ENCODE data around the gene VTCN1.
"Not testable (repeated sequence)": the region's sequence is repeated elsewhere in the genome, so short reads cannot be mapped to it uniquely, and the experiment has no call there.

VTCN1 gene

GRCh38 chr1:117121589-117122329 is 89.0 kb downstream of the VTCN1 start, which contains the start of gene TRIM45:
Gene TRIM45, minus strand, starts transcription at chr1:117121749. Its CDS starts 548 bp downstream, at chr1:117121201.
- DNase-seq: peak; percentile 91

- DNase-seq: no peak
Measured at GRCh38 chr1:117120774-117121588, 89.7 kb downstream of the VTCN1 start.

- DNase-seq: not testable (repeated sequence)
Measured at GRCh38 chr1:117119144-117119543, 91.6 kb downstream of the VTCN1 start.

DNA sequence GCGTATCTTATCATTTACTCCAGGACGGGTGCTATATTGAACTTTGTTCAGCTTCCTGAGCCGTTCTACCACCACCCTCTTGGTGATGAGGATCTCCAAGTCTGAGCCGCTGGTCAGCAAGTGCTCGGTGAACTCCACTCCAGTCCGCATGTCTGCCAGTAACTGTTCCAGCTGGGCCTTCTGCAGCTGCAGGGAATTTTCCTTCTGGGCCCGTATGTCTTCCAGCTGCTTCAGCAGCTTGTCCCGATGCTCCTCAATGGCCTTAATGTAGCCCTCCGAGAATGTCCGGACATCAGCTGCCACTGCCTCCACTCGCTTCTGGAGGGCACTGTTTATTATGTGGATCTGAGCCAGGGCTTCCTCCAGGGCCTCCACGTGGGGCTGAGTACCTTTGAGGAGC is 92.6 kb downstream of the VTCN1 start:
- no peak for DNase-seq

DNA sequence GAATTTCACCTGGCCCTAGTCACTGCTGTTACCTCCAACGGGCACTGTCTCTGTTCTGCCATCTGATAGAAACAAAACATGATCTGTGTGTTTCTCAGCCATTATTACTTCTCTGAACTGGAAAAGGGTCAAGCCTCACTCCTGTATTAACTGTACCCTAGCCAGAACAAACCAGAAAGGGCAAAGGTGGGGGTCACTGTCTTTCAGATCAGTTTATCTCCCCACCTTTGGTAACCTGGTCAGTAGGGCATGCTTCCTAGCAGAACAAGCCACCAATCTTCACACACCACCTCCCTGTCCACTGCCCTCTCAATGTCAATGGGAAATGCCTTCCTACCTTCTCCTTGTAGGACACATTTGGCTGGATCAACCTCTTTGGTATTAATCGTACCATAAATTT is 93.0 kb downstream of the VTCN1 start:
- no peak for DNase-seq

GRCh38 chr1:117116784-117117130 is 94.0 kb downstream of the VTCN1 start:
- no peak for DNase-seq

DNA sequence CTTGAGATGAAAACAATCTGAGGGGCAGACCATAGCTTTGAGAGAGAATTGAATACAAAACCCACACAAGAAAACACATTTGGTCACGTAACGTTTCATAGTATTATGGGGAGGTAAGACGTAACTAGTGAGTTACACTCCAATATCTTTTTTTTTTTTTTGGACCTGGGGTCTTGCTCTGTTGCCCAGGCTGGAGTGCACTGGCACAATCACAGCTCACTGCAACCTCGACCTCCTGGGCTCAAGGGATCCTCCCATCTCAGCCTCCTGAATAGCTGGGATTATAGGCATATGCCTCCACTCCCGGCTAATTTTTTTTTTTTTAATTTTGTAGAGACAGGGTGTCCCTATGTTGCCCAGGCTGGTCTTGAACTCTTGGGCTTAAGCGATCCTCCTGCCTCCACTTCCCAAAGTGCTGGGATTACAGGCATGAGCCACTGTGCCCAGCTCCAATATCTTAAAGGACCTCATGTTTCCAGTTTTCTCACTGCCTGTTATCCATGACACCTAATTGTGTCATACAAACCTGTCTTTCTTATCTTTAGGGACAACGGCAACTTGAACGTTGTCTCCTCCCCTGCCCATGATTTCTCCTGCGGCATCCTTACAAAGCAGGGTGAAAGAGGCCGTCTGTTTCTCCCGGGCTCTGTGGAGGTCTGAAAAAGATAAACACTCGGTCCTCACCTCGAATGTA is 94.5 kb downstream of the VTCN1 start:
- DNase-seq: no peak

DNA sequence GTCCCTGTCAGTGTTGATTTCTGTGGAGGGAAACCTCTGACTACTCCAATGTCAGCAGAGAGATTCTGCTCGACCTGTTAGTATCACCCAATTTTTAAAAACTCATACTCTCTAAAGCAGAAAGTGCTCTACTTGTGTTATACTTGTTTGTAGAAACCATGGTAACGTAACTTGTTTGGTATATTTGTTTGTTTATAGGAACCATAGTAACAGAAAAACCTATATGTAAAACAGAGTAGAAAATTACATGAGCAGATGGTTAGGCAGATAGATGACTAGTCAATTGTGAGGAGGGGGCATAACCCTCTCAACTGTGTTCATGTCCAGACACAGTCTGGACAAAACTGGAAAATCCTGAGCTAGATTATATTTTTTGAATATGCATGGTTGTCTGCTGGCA is 95.8 kb downstream of the VTCN1 start:
- DNase-seq: no peak

DNA sequence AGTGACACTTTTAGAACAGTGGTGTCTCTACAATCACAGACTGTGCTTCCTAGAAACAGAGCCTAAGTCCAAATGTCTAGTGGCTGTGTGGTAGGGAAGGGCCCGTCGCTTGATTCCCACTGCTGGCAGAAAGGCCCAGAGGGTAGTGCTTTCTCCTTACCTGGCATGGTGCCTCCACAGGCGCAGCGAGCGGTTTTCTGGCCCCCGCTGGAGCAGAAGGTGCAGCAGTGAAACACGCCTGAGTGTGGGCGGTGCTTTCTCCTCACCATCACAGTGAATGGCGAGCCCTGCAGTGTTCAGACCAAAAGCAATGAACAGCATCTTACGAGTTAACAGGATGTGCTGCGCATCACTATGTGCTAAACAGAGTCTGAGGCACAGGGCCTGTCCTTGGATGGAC is 97.5 kb downstream of the VTCN1 start:
- no peak for DNase-seq

GRCh38 chr1:117112047-117112717 is 98.5 kb downstream of the VTCN1 start:
- DNase-seq: no peak

DNA sequence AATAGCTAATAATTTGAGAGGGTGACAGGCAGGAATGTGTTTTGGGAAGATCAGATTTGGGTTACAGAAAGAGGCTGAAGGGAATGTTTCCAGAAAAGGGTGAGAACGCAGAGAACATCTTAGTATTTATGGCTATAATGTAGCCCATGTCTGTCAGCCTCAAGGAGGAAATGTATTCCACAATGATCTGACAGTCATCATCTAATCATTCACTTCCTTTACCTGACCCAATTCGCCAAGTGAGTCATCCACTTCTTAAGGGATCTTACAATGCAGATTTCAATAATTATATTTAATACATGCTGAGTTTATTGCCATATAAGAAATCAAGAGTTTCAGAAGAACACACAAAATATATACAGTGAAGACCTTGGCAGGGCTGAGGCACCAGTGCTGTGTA is 100.0 kb downstream of the VTCN1 start:
- DNase-seq: no peak

- no peak for DNase-seq
Measured at GRCh38 chr1:117107364-117107763, 103.4 kb downstream of the VTCN1 start.

GRCh38 chr1:117106478-117106877 is 104.2 kb downstream of the VTCN1 start:
- DNase-seq: no peak

- DNase-seq: no peak
Measured at GRCh38 chr1:117105722-117106121, 105.0 kb downstream of the VTCN1 start.

GRCh38 chr1:117104986-117105385 is 105.7 kb downstream of the VTCN1 start:
- DNase-seq: no peak

GRCh38 chr1:117101858-117102257 is 108.9 kb downstream of the VTCN1 start:
- DNase-seq: not testable (repeated sequence)

GRCh38 chr1:117101334-117101733 is 109.4 kb downstream of the VTCN1 start:
- DNase-seq: no peak

- DNase-seq: no peak
Measured at GRCh38 chr1:117098287-117098890, 112.3 kb downstream of the VTCN1 start.

GRCh38 chr1:117097443-117097842 is 113.3 kb downstream of the VTCN1 start:
- DNase-seq: no peak

DNA sequence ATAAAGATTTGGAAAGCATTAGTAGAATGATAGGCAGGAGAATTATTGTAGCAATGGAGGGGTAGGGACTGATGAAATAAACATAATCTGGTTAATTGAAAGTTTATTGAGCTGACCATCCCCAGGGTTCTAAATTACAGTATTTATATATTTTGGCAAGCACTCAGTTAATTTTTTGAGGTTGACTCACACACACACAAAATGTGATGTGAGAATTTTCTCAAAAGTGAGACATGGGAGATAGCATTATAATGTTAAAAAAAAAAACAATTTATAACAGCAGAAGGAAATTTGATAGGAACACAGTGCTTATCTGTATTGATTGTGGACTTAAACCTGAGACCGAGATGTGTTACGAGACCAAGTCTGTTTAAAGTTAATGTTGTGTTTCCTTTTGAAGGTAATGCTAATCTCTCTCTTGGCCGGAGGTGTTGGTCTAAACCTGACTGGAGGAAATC is 113.7 kb downstream of the VTCN1 start:
- no peak for DNase-seq

DNA sequence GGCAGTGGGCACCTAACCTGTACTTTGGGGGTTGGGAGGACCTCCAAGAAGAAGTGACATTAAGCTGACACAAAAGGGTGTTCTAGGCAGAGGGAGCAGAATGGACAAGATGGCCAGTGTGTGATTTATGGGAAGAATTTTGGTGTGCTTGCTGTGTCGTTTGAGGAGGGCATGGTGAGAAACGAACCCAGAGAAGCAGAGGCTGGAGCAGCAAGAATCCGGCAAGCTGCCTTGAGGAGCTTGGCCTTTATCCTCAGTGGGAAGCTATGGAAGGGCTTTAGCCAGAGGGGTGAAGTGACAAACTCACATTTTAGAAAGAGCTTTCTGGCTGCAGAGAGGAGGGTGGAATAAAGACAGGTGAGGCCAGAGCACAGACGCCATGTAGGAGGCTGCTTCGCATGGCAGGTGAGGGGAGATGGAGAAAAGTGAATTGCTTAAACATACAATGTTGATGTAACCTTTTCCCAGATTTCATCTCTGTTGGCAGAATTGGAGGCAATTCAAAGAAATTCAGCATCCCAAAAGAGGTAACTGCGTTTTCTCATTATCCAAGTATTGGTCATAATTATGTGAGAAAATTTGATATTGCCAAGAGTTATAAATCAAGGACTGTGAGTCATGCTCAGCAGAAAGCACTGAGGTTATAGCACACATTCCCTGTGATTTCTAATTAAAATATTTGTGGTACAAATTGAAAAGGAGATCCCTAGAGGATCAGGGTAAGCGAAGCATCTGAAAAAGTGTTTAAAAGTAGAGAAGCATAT is 115.7 kb downstream of the VTCN1 start:
- DNase-seq: no peak

All from NCI-H748 treated with DMSO at 0.1 percent for 48 hours (cell line).